Endothelial cell of umbilical vein (primary cell): ENCODE results near the gene SMTNL2.

ENCODE experiments used
- CTCF ChIP-seq, 2 donors: IDR thresholded peaks; 1 replicate in 1 of 2; 2 replicates in 1 of 2; pipeline ENCODE4 v1.5.1; 2011; ENCODE audit warnings: low read length in 2 of 2, mild to moderate bottlenecking in 2 of 2, moderate library complexity in 2 of 2, control low read depth in 1 of 2, inconsistent platforms in 1 of 2, low read depth in 1 of 2; ENCODE audit not compliant: insufficient read depth in 1 of 2; ENCODE audit errors: extremely low read depth in 1 of 2
- EZH2 ChIP-seq: IDR thresholded peaks from 2 replicates; pipeline ENCODE4 v1.6.1; 2012; ENCODE audit warnings: borderline replicate concordance, low read depth, mild to moderate bottlenecking, moderate library complexity, low read length, inconsistent platforms; ENCODE audit not compliant: severe bottlenecking
- FOS ChIP-seq: IDR thresholded peaks from 2 replicates; pipeline ENCODE4 v1.6.1; 2011; ENCODE audit warnings: mild to moderate bottlenecking, low read length, moderate library complexity, borderline replicate concordance; ENCODE audit not compliant: insufficient read depth
- GATA2 ChIP-seq: IDR thresholded peaks from 2 replicates; pipeline ENCODE4 v1.7.0; 2011; ENCODE audit warnings: low read depth, mild to moderate bottlenecking, moderate library complexity, mixed read lengths, low read length; ENCODE audit not compliant: insufficient read length, insufficient read depth
- JUN ChIP-seq: IDR thresholded peaks from 2 replicates; pipeline ENCODE4 v1.6.1; 2011; ENCODE audit warnings: borderline replicate concordance, low read depth; ENCODE audit not compliant: insufficient read length, insufficient read depth
- MYC ChIP-seq: IDR thresholded peaks from one replicate; pipeline ENCODE4 v1.6.1; 2011; ENCODE audit warnings: mild to moderate bottlenecking, low read depth, low read length
- POLR2A ChIP-seq: IDR thresholded peaks from 2 replicates; pipeline ENCODE4 v1.6.1; 2012; ENCODE audit warnings: low read depth, mild to moderate bottlenecking, control low read depth, low read length
- POLR2AphosphoS5 ChIP-seq: IDR thresholded peaks from 2 replicates; pipeline ENCODE4 v1.6.1; 2012; ENCODE audit warnings: low read depth, mild to moderate bottlenecking, control low read depth, low read length, moderate library complexity; ENCODE audit not compliant: insufficient read depth

GRCh38 chr17:4632581-4632920 lies 48.2 kb downstream of the SMTNL2 start:
- TF ChIP-seq CTCF (IDR thresholded peaks at IDR 0.05; ENCODE audit: extremely low read depth in 1 of 2, insufficient read depth in 1 of 2, low read depth in 1 of 2, low read length in 2 of 2) (no peak), EZH2 (no peak), JUN (no peak), POLR2A (no peak), POLR2AphosphoS5 (no peak), MYC (no peak), FOS (no peak), GATA2 (no peak)
